IPS-18c (cell line): ENCODE results near the gene PPWD1.
A peak's percentile ranks its signal among the peaks of the same experiment; 100 is the strongest.
"Not testable (repeated sequence)": the region's sequence is repeated elsewhere in the genome, so short reads cannot be mapped to it uniquely, and the experiment has no call there.

Experiments used
- H3K4me3 ChIP-seq: 2 replicates; pipeline ENCODE4 v1.7.0; 2013; ENCODE audit warnings: low read depth, mild to moderate bottlenecking, low read length, moderate library complexity; ENCODE audit not compliant: insufficient read depth
- H3K9me3 ChIP-seq: one replicate; pipeline ENCODE4 v1.6.1; 2013; ENCODE audit warnings: mild to moderate bottlenecking, low read length, moderate library complexity; ENCODE audit not compliant: control insufficient read depth, insufficient read depth

The PPWD1 gene

DNA sequence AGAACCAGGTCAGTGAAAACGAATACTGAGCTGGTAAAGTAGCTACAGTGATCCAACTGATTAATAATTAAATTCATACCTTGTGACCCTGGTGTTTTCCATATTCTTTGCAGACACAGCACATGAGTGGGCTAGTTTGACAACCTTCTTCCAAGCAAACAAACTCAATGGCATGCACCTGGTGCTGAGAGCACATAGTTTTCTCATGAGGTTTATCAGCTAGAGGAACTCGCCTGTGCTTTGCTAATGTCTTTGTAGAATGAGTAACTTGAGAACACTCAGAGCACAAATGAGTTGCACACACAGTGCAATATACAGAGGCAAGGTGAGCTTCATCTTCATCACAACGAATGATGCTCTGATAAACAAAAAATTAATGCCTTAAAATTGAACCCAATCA is 48.4 kb downstream of the PPWD1 start:
- H3K4me3 ChIP-seq, result no peak overlapping the region
- no peaks in the 10 kb centered on the region for H3K9me3 ChIP-seq

DNA sequence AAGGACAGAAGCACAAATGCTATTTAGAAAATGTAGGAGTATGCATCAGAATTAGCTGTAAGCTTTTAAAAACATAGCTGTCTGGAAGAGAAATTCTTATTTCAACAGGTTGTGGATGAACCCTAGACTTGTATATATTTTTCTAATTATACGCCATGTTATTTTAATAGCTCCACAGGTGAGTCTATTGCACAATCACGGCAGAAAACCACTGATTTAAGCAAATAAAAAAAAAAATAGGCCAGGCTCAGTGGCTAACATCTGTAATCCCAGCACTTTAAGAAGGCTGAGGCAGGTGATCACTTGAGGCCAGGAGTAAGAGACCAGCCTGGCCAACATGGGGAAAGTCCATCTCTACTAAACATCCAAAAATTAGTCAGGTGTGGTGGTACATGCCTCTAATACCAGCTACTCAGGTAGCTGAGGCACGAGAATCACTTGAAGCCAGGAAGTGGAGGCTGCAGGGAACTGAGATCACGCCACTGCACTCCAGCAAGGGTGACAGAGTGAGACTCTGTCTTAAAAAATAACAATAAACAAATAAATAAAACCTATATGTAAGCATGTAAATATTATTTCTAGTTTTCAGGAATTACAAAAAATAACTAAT is 49.3 kb downstream of the PPWD1 start:
- no peaks in the 10 kb centered on the region for H3K9me3 ChIP-seq
- H3K4me3 ChIP-seq, result no peak overlapping the region

DNA sequence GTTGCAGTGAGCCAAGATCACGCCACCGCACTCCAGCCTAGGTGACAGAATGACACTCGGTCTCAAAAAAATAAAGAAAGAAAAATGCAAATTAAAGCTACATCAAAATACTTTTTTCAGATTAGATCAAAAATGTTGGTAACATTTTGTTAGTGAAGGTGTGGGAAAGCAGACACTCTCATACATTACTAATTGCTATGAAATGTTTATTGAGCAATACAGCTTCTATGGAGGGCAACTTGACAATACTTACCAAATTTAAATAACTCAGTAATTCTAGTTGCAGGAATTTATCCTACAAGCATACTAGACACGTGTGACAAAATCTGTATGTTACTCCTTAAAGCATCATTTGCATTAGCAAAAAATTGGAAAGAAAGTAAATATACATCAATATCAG is 56.9 kb downstream of the PPWD1 start:
- H3K4me3 ChIP-seq, result no peak overlapping the region

GRCh38 chr5:65621961-65622360 is 58.9 kb downstream of the PPWD1 start:
- H3K9me3 ChIP-seq, H3K4me3 ChIP-seq: not testable (repeated sequence)

More for the DNA sequence above, 56.9 kb downstream of the PPWD1 start:
- no peaks in the 10 kb centered on the region for H3K9me3 ChIP-seq

GRCh38 chr5:65623482-65623881 is 60.4 kb downstream of the PPWD1 start:
- Histone ChIP-seq H3K9me3 (no peaks in the 10 kb centered on the region), H3K4me3 (peak overlapping the region; percentile 97)

DNA sequence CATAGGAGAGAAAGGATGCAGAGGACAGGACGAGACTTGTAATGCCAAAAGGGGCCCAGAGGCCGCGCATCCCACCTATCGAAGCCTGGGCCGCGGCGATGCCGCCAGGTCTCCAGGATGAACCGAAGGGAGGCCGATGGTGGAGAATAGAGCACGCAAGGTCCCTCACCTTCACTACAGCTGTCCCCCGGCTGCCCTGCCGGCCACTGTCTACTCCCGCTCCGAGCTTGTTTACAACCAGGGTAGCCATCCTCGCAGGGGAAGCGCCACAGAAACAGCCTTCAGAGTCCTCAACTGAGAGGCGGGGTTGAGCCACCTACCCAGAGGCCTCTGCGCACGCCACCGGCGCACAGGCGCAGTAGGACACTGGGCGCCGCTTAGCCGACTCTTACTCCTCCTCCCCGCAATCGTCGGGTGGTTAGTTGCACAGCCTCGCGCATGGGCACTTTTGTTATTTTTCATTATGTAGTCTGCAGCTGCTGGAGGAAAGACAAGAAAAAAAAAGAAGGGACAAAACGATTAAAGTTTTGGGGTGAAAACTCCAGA is 61.0 kb downstream of the PPWD1 start, which contains the start of gene TRIM23:
TRIM23 (minus strand) TSS at position 309 of the 546 bp plus-strand sequence; CDS start at position 250, 59 bp downstream.
- peak within 1 kb of the TSS; percentile 97 for H3K4me3 ChIP-seq
- H3K9me3 ChIP-seq, result no peaks in the 10 kb centered on the region

DNA sequence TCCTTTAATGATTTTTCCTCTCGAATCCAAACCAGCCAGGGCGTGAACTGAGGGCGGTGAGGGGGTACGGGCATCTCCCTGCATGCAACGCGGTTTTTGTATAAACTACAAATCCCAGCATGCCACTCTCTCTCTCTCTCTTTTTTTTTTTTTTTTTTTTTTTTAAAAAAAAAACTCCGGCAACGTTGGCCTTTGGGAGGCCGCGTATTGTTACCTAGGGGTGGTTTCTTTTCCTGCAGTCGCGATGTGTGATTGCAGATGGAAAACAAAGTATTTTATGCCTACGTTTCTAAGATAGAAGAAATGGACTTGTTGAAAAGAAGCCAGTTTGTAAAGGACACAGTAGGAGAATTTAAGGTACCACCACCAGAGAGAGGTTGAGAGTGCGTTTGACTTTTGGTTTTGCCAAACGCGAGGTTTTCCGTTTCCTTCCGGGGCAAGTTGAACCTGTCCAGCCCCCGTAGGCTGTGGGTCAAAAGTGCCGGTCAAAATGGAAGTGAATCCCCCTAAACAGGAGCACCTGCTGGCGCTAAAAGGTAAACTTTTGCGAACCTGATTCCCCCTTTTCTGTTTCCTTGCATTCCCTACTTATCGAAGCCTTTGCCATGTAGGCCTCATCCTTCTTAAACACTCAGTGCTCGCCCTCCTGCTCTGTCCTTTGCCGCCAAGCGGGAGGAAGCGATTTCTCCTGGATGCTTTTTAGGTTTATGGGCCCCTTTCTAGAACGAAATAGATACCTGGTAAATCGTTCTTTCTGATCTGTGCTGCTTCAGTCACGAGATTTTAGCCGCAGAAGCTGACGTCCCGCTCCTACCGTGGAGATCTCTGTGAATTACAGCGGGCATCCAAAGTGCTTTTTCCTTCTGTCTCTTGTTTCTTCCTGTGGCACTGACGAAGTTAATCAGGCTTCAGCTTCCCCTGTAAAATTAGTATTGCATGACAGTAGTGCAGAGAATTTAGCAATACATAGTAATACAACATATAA is 61.8 kb downstream of the PPWD1 start, which contains the start of the genes SHLD3 and TRAPPC13:
SHLD3 (plus strand) TSS at position 457 of the 985 bp plus-strand sequence. CDS start 4,561 bp downstream, outside the sequence.
TRAPPC13 (plus strand) TSS at position 457 of the 985 bp plus-strand sequence; CDS start at position 491, 34 bp downstream.
- Histone ChIP-seq H3K9me3 (no peaks in the 10 kb centered on the region), H3K4me3 (peak within 1 kb of the TSS; percentile 97)

- peak overlapping the region; percentile 97 for H3K4me3 ChIP-seq
These were observed 62.6 kb downstream of the PPWD1 start for GRCh38 chr5:65625743-65626142.

GRCh38 chr5:65630981-65631380 is 67.9 kb downstream of the PPWD1 start:
- H3K4me3 ChIP-seq, result no peak overlapping the region
- no peaks in the 10 kb centered on the region for H3K9me3 ChIP-seq

More at GRCh38 chr5:65625743-65626142, 62.6 kb downstream of the PPWD1 start:
- H3K9me3 ChIP-seq, result no peaks in the 10 kb centered on the region
